NCI-H524 (cell line): ENCODE results near the gene POU6F2.
"Not testable (repeated sequence)": the region's sequence is repeated elsewhere in the genome, so short reads cannot be mapped to it uniquely, and the experiment has no call there.

Experiments used
- DNase-seq, 2 experiments: peaks; one replicate each; lab custom pipeline; 2025; lab: John Stamatoyannopoulos, UW

The POU6F2 gene

GRCh38 chr7:39187130-39187529 lies 209.4 kb downstream of the POU6F2 start:
- DNase-seq: no peak

DNA sequence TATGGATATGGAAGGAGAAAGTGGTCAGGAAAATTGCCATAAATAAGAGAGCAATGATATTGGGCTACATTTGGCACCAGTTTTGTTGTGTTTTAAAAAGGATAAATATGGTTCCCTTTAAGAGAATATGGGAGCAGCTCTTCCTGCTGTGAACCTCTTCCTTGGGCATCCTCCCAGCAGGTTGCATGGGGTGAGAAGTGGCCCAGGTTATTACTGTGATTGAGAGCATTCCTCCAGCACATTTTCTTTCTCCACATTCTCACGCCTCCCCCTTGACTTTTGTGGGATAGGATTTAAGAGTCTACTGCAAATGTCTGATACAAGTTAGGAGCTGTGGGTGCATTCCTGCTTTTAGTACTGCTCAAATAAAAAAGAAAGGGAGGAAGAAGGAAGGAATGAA lies 214.8 kb downstream of the POU6F2 start:
- no peak for DNase-seq

- not testable (repeated sequence) for DNase-seq
These were observed 216.7 kb downstream of the POU6F2 start for GRCh38 chr7:39194388-39194787.

DNA sequence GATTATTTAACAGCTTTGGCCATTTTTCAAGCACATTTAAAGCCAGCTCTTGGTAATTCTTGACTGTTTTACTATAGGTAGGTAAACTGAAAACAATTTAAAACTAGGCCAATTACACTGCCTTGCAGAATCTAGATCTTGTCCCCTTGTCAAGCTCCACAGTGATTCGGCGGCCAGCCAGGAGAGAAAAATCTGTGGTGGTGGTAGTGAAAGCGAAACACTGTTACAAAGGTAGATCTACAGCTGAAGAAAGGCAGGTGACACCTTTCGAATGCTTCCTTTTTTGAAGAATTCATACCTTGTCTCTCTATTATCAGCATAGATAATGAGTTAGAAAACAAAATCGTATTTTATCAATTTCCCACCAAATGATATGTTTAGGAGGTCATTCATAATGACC lies 218.3 kb downstream of the POU6F2 start:
- no peak for DNase-seq

DNA sequence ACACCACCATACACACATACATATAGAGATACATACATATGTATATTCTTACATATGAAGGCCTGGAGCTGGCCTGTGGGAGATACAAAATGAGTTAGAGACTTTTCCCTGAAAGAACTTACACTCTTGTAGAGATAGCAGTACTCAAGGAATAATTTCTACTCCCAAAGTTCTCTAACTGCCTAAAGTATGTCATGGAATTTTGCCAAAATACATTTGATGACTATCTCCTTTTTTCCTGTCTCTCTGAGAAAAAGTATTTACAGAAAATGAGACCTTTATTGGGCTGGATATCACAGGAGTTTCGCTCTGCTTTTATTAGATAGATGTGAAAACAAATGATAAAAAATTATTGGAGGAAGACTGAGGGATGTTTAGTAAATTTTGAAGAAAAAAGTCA lies 220.1 kb downstream of the POU6F2 start:
- no peak for DNase-seq

- no peak for DNase-seq
These were observed 220.8 kb downstream of the POU6F2 start for GRCh38 chr7:39198556-39198955.

DNA sequence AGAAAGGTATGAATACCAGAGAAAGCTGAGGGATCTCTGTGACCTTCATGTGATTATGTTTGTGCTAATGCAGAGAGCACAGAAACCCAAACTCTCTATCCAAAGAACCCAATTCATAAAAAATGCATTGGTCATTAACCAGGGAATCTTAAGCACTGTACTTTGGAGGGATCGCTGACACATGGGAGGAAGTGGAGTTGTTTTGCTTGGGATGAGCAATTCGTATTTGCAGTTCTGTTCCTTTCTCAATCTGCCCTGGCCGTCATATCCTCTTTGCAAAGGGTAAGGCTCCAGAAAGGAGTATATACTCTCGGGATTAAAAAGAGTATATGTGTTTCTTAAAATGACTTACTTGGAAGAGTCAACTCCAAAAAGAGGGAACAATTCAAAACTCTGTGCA lies 221.3 kb downstream of the POU6F2 start:
- no peak for DNase-seq

DNA sequence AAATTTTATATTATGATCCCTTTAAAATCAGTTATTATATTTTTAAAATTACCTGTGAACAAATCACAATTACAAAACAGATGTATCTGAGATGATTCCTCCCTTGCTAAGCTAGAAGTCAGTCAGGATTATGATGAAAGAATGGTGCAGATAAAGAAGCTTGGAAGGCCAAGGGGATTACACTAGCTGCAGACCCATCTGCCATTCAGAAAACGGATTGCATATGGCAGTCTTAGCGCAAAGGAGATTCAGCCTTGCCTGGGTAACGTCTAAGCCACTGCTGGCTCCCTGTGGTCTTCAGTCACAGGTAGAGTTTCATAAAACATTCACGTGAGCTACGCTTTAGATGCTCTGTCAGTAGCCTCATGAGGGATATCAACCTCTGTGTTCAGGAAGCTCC lies 222.2 kb downstream of the POU6F2 start:
- peak; percentile 29 to 79 for DNase-seq

- DNase-seq: no peak
These were observed 224.3 kb downstream of the POU6F2 start for GRCh38 chr7:39202041-39202440.

- DNase-seq: no peak
These were observed 232.7 kb downstream of the POU6F2 start for GRCh38 chr7:39210362-39210761.

GRCh38 chr7:39211581-39211980 lies 233.9 kb downstream of the POU6F2 start:
- no peak for DNase-seq

- DNase-seq: no peak
These were observed 235.2 kb downstream of the POU6F2 start for GRCh38 chr7:39212876-39213275.

DNA sequence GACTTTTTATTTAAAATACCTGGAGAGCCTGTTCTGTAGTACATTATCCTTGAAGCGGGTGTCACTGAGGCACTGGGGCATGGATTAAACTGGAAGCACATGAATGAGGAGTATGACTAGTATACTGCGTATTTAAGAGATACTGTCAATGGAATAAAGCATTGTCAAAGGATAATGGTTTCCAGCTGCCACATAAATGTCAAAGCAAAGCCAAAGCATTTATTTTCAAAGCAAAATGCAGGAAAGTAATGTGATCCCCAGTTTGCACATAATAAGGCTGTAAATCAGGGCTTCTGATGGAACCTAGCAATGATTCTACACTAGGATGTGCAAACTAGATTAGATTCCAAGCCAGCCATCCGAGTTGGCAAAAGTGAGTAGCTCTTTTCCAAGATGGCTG lies 240.1 kb downstream of the POU6F2 start:
- DNase-seq: no peak

GRCh38 chr7:39219869-39220268 lies 242.2 kb downstream of the POU6F2 start:
- no peak for DNase-seq

- DNase-seq: no peak
These were observed 244.2 kb downstream of the POU6F2 start for GRCh38 chr7:39221901-39222300.

- no peak for DNase-seq
These were observed 251.2 kb downstream of the POU6F2 start for GRCh38 chr7:39228946-39229345.

- DNase-seq: no peak
These were observed 256.3 kb downstream of the POU6F2 start for GRCh38 chr7:39233851-39234529.

DNA sequence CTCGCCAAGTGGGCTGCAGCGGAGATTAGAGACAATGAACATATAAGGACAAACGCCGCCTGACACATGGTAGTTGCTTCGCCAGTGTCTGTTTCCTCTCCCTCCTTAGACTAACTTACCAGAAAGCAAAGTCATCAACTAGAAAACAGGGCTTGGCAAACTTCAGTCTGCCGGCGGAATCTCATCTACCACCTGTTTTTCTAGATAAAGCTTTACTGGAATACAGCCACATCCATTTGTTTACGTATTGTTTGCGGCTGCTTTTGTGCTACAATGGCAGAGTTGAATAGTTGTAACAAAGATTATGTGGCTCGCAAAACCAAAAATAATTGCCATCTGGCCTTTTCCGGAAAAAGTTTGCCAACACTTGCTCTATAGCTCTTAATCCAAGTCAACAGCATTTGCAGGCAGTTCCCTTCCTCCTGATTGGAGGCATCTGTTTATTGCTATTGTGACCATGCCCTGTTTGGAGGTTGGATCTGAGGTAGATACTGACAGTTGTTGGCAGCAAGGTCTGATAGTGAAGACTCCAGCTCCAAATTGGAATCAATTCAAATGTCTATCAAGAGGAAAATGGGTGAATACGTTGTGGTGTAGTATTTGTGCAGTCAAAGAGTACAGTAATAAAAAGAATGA lies 260.6 kb downstream of the POU6F2 start:
- DNase-seq: peak in 1 of 2 experiments; percentile 47

DNA sequence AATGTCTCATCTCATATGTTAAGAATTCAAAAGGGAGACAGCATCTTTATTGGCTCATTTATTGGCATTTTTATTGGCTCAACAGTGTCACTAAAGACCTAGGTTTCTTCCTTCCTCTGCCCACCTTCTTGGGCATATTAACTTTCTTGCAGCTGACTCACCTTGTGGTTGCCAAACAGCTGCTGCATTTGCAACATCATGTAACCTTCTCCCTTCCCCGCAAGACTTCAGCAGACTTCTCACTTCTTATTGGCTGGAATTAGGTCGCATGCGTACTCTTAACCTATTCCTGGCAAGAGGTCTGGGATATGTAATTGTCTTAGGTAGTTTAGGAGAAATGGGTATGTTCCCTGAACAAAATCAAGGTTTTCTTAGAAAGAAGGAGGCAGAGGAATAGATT lies 263.2 kb downstream of the POU6F2 start:
- no peak for DNase-seq

GRCh38 chr7:39247576-39247975 lies 269.9 kb downstream of the POU6F2 start:
- DNase-seq: no peak

GRCh38 chr7:39248041-39248691 lies 270.5 kb downstream of the POU6F2 start:
- DNase-seq: peak; percentile 45 to 80

DNA sequence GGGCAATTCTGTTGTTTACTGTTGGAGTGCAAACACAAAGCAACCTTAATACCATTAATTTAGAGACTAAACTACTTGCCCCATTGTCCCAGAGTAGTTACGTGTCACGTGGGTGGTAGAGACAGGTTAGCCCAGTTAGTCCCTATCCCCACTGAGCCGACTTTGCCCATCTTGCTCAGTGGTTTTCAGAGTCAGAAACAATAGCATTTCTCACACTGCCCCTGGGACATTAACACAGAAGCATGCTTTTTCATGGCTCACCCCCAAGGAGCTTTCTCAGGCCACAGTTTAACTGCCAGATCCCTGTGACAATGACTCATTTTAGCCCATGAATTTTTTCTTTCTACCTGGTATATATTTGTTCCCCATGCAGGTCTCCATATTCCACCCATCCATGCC lies 271.0 kb downstream of the POU6F2 start:
- no peak for DNase-seq

- DNase-seq: no peak
These were observed 272.0 kb downstream of the POU6F2 start for GRCh38 chr7:39249635-39250152.
